ENCODE data around the gene PRKAG2.

DNA sequence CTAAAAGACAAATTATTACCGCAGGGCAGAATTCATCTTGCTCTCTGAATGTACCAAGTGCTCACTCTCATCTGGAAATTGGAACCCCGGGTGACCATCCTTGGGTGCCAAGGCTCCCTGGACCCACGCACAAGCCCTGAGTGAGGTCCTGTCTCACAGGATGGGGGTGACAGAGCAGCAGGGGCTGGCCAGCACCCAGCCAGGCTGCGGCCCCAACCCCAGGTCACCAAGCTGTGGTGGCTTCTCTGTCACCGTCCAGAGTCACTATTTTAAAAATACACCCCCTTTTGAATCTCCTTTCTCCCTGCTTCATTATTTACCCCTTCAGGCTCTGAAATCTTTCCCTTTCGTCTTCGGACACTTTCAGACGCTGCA, 148.6 kb downstream of the PRKAG2 start:
- TF ChIP-seq, protein P1, sequence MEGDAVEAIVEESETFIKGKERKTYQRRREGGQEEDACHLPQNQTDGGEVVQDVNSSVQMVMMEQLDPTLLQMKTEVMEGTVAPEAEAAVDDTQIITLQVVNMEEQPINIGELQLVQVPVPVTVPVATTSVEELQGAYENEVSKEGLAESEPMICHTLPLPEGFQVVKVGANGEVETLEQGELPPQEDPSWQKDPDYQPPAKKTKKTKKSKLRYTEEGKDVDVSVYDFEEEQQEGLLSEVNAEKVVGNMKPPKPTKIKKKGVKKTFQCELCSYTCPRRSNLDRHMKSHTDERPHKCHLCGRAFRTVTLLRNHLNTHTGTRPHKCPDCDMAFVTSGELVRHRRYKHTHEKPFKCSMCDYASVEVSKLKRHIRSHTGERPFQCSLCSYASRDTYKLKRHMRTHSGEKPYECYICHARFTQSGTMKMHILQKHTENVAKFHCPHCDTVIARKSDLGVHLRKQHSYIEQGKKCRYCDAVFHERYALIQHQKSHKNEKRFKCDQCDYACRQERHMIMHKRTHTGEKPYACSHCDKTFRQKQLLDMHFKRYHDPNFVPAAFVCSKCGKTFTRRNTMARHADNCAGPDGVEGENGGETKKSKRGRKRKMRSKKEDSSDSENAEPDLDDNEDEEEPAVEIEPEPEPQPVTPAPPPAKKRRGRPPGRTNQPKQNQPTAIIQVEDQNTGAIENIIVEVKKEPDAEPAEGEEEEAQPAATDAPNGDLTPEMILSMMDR (IDR thresholded peaks at IDR 0.05): no peak
- no peak for TF ChIP-seq POLR2A (IDR thresholded peaks at IDR 0.05)
